Endothelial cell (in vitro differentiated cells): ENCODE data around the gene PPA2. TPM values are rescaled to one million over a fixed set of nuclear protein-coding genes. Genes with fewer than 3 reads are reported as not detected.

Source experiments
- DNase-seq: peaks from one replicate; pipeline ENCODE4 v3.0.0; 2021; ENCODE audit warnings: low spot score
- H3K27ac Mint-ChIP-seq: one replicate; pipeline ENCODE4 v1.8.0; 2021; ENCODE audit warnings: mixed read lengths, inconsistent platforms; ENCODE audit not compliant: unreplicated experiment
- H3K27me3 Mint-ChIP-seq: one replicate; pipeline ENCODE4 v1.8.0; 2021; ENCODE audit warnings: mild to moderate bottlenecking, moderate library complexity, mixed read lengths, inconsistent platforms; ENCODE audit not compliant: unreplicated experiment
- H3K36me3 Mint-ChIP-seq: one replicate; pipeline ENCODE4 v1.8.0; 2021; ENCODE audit warnings: mild to moderate bottlenecking, low read depth, mixed read lengths, inconsistent platforms; ENCODE audit not compliant: unreplicated experiment
- H3K4me1 Mint-ChIP-seq: one replicate; pipeline ENCODE4 v1.8.0; 2021; ENCODE audit warnings: mild to moderate bottlenecking, mixed read lengths, inconsistent platforms; ENCODE audit not compliant: unreplicated experiment
- H3K4me3 Mint-ChIP-seq: one replicate; pipeline ENCODE4 v1.8.0; 2021; ENCODE audit warnings: mild to moderate bottlenecking, mixed read lengths, inconsistent platforms; ENCODE audit not compliant: unreplicated experiment
- H3K9me3 Mint-ChIP-seq: one replicate; pipeline ENCODE4 v1.8.0; 2021; ENCODE audit warnings: mixed read lengths, inconsistent platforms; ENCODE audit not compliant: unreplicated experiment
- CTCF ChIP-seq: fragments of 200-600 bp; sonication (generic); IDR thresholded peaks from one replicate; pipeline ENCODE4 v1.5.0; 2021; ENCODE audit warnings: antibody characterized with exemption; ENCODE audit not compliant: unreplicated experiment
- total RNA-seq: library from RNA; stranded (reverse); fragmentation: NEBNext Ultra II Directional; extraction: Animal tissue kit (Norgen Biotek cat#: 25700); gene quantifications from one replicate; pipeline ENCODE4 v1.2.1, GENCODE V29; 2021; ENCODE audit not compliant: unreplicated experiment

PPA2 gene
- total RNA-seq, 1 donor from 2014 or later: 45.5 TPM

- H3K27ac Mint-ChIP-seq: no peak overlapping the region
- no peak overlapping the region for H3K4me3 Mint-ChIP-seq
- TF ChIP-seq CTCF: no peak
- H3K27me3 Mint-ChIP-seq: no peaks in the 10 kb centered on the region
- H3K36me3 Mint-ChIP-seq: peaks cover 16% of the 10 kb centered on the region
- no peak for DNase-seq
- H3K9me3 Mint-ChIP-seq: no peaks in the 10 kb centered on the region
- peaks cover 2% of the 10 kb centered on the region for H3K4me1 Mint-ChIP-seq
These were observed 36.2 kb downstream of the PPA2 start for GRCh38 chr4:105437637-105438036.

- Mint-ChIP-seq H3K4me3 (no peak overlapping the region), H3K27me3 (no peaks in the 10 kb centered on the region), H3K36me3 (peaks cover 16% of the 10 kb centered on the region), H3K27ac (no peak overlapping the region), H3K4me1 (peaks cover 2% of the 10 kb centered on the region), H3K9me3 (no peaks in the 10 kb centered on the region)
- DNase-seq: no peak
- TF ChIP-seq CTCF: no peak
These were observed 37.4 kb downstream of the PPA2 start for GRCh38 chr4:105436414-105436813.

- H3K27ac Mint-ChIP-seq: no peak overlapping the region
- no peaks in the 10 kb centered on the region for H3K9me3 Mint-ChIP-seq
These were observed 38.9 kb downstream of the PPA2 start for GRCh38 chr4:105434940-105435339.

GRCh38 chr4:105433421-105433820, 40.4 kb downstream of the PPA2 start:
- H3K4me3 Mint-ChIP-seq: no peak overlapping the region
- TF ChIP-seq CTCF: no peak
- DNase-seq: no peak
- no peaks in the 10 kb centered on the region for H3K27me3 Mint-ChIP-seq
- H3K27ac Mint-ChIP-seq: no peak overlapping the region
- peaks cover 2% of the 10 kb centered on the region for H3K4me1 Mint-ChIP-seq
- H3K9me3 Mint-ChIP-seq: no peaks in the 10 kb centered on the region
- H3K36me3 Mint-ChIP-seq: peaks cover 16% of the 10 kb centered on the region

More at GRCh38 chr4:105434940-105435339, 38.9 kb downstream of the PPA2 start:
- Mint-ChIP-seq H3K4me1 (peaks cover 2% of the 10 kb centered on the region), H3K36me3 (peaks cover 16% of the 10 kb centered on the region), H3K4me3 (peak overlapping the region; percentile 75), H3K27me3 (no peaks in the 10 kb centered on the region)
- no peak for TF ChIP-seq CTCF
- DNase-seq: no peak

GRCh38 chr4:105432438-105432837, 41.4 kb downstream of the PPA2 start:
- peaks cover 19% of the 10 kb centered on the region for H3K36me3 Mint-ChIP-seq
- no peak for TF ChIP-seq CTCF
- no peak overlapping the region for H3K4me3 Mint-ChIP-seq
- H3K27ac Mint-ChIP-seq: no peak overlapping the region
- no peaks in the 10 kb centered on the region for H3K9me3 Mint-ChIP-seq
- DNase-seq: no peak
- no peaks in the 10 kb centered on the region for H3K27me3 Mint-ChIP-seq
- H3K4me1 Mint-ChIP-seq: peaks cover 2% of the 10 kb centered on the region
